ENCODE data around the gene ECEL1. TPM values are rescaled to one million over a fixed set of nuclear protein-coding genes. Genes with fewer than 3 reads are reported as not detected.

Gene ECEL1
- total and polyA plus RNA-seq, 2 donors (not counting 1 experiment from before 2014, with no cell fraction given): 0.47 TPM; not detected in 1

- Histone ChIP-seq H3K4me2 (replicated peaks; ENCODE audit: low read depth, low read length, poor library complexity, severe bottlenecking) (no peak overlapping the region), H4K20me1 (ENCODE audit: control insufficient read depth, insufficient read depth, low read length, poor library complexity, severe bottlenecking) (no peaks in the 10 kb centered on the region), H3K4me1 (ENCODE audit: control insufficient read depth in 2 of 2, insufficient read depth in 2 of 2, low read length in 2 of 2) (peaks cover 7 to 11% of the 10 kb centered on the region in 2 donors), H3K9me3 (ENCODE audit: control extremely low read depth in 1 of 3, control insufficient read depth in 2 of 3, insufficient read depth in 1 of 3, low read length in 2 of 3) (no peaks in the 10 kb centered on the region), H3K4me3 (ENCODE audit: control extremely low read depth in 1 of 5, extremely low read depth in 1 of 5, insufficient read depth in 1 of 5, low read depth in 2 of 5, low read length in 4 of 5) (no peak overlapping the region), H3K9ac (ENCODE audit: low read length) (no peak overlapping the region), H2AFZ (ENCODE audit: insufficient read depth, low read depth, low read length, poor library complexity, severe bottlenecking) (no peak overlapping the region), H3K36me3 (replicated peaks in 1 of 2; ENCODE audit: control extremely low read depth in 1 of 2, control insufficient read depth in 1 of 2, extremely low read depth in 1 of 2, insufficient read depth in 2 of 2, low read length in 1 of 2) (no peaks in the 10 kb centered on the region), H3K79me2 (ENCODE audit: control insufficient read depth, insufficient read depth, low read length) (no peaks in the 10 kb centered on the region), H3K27me3 (replicated peaks in 1 of 4; ENCODE audit: control extremely low read depth in 1 of 4, control insufficient read depth in 3 of 4, insufficient read depth in 4 of 4, low read length in 3 of 4) (peaks cover 0 to 28% (median 2%) of the 10 kb centered on the region in 4 experiments), H3K27ac (ENCODE audit: low read length in 2 of 2) (no peak overlapping the region)
- WGBS (ENCODE audit: insufficient coverage): 82% methylated on average over 12 of the region's 12 CpGs
- Mint-ChIP-seq H3K9me3 (ENCODE audit: insufficient read depth) (no peaks in the 10 kb centered on the region), H3K27me3 (peaks cover 30% of the 10 kb centered on the region), H3K4me1 (peaks cover 11% of the 10 kb centered on the region), H3K27ac (no peak overlapping the region), H3K4me3 (peak overlapping the region; percentile 39)
- ATAC-seq (ENCODE audit: low read depth) (no peak), DNase-seq (no peak)
- ChIA-PET CTCF (no interaction called here), POLR2A (no interaction called here)
- intact Hi-C loops (cut with micrococcal nuclease): no loop called here
- no peak for TF ChIP-seq EZH2 (IDR thresholded peaks at IDR 0.05; ENCODE audit: borderline replicate concordance, insufficient read depth, low read depth, low read length, poor library complexity, severe bottlenecking)
- no peak for TF ChIP-seq CTCF (IDR thresholded peaks at IDR 0.05)
Measured at GRCh38 chr2:232484628-232485347, 2.8 kb downstream of the ECEL1 start.

GRCh38 chr2:232483923-232484627, 3.6 kb downstream of the ECEL1 start:
- Histone ChIP-seq H3K27ac (ENCODE audit: low read length in 2 of 2) (no peak overlapping the region), H3K79me2 (ENCODE audit: control insufficient read depth, insufficient read depth, low read length) (no peaks in the 10 kb centered on the region), H3K27me3 (replicated peaks in 1 of 4; ENCODE audit: control extremely low read depth in 1 of 4, control insufficient read depth in 3 of 4, insufficient read depth in 4 of 4, low read length in 3 of 4) (peaks cover 0 to 28% (median 2%) of the 10 kb centered on the region in 4 experiments), H2AFZ (ENCODE audit: insufficient read depth, low read depth, low read length, poor library complexity, severe bottlenecking) (no peak overlapping the region), H4K20me1 (ENCODE audit: control insufficient read depth, insufficient read depth, low read length, poor library complexity, severe bottlenecking) (no peaks in the 10 kb centered on the region), H3K4me1 (ENCODE audit: control insufficient read depth in 2 of 2, insufficient read depth in 2 of 2, low read length in 2 of 2) (peaks cover 7 to 11% of the 10 kb centered on the region in 2 donors), H3K9me3 (ENCODE audit: control extremely low read depth in 1 of 3, control insufficient read depth in 2 of 3, insufficient read depth in 1 of 3, low read length in 2 of 3) (no peaks in the 10 kb centered on the region), H3K4me3 (ENCODE audit: control extremely low read depth in 1 of 5, extremely low read depth in 1 of 5, insufficient read depth in 1 of 5, low read depth in 2 of 5, low read length in 4 of 5) (no peak overlapping the region), H3K36me3 (replicated peaks in 1 of 2; ENCODE audit: control extremely low read depth in 1 of 2, control insufficient read depth in 1 of 2, extremely low read depth in 1 of 2, insufficient read depth in 2 of 2, low read length in 1 of 2) (no peaks in the 10 kb centered on the region), H3K4me2 (replicated peaks; ENCODE audit: low read depth, low read length, poor library complexity, severe bottlenecking) (no peak overlapping the region), H3K9ac (ENCODE audit: low read length) (no peak overlapping the region)
- Mint-ChIP-seq H3K27ac (no peak overlapping the region), H3K4me1 (peaks cover 11% of the 10 kb centered on the region), H3K9me3 (ENCODE audit: insufficient read depth) (no peaks in the 10 kb centered on the region), H3K4me3 (no peak overlapping the region), H3K27me3 (peaks cover 23% of the 10 kb centered on the region)
- intact Hi-C loops (cut with micrococcal nuclease): no loop called here
- ATAC-seq (ENCODE audit: low read depth) (no peak), DNase-seq (no peak)
- WGBS (ENCODE audit: insufficient coverage): 92% methylated on average over 19 of the region's 19 CpGs
- ChIA-PET CTCF (no interaction called here), POLR2A (no interaction called here)
- no peak for TF ChIP-seq EZH2 (IDR thresholded peaks at IDR 0.05; ENCODE audit: borderline replicate concordance, insufficient read depth, low read depth, low read length, poor library complexity, severe bottlenecking)
- TF ChIP-seq CTCF (IDR thresholded peaks at IDR 0.05): no peak

All from B cell (primary cell).